ENCODE results near the gene RGP1.

RGP1 gene

DNA sequence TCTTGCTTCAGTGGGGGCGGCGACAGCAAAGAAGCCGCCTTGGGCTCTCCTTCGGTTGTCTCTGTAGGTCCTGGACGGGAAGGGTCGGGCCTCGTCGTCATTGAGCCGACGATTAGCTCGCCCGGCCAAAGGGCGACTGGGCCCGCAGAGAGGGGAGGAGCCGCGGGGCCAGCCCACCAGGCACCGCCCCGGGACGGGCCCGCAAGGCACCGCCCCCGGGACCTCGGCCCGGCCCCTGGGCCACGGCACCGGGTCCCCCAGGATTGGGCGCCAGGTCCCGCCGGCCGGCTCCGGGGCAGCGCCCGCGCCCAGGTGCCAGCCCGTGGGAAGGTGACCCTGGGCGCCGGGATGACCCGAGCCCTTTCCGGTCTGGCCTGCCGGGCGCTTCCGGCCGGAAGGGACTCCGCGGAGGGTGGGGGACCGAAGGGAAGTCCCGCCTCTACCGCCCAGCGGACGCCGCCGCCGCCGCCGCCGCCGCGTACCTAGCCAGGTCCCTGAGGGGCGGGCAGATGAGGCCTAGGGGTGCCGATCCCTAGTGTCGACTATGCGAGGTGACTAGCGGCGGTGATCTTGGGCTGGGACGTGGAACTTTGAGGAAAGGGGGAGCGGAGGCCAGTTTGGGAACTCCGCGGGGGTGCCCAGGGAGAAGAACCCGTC is at the start of gene RGP1, which contains the start of gene GBA2:
RGP1 (plus strand) TSS at position 430 of the 657 bp plus-strand sequence. CDS start 469 bp downstream, outside the sequence.
GBA2 (minus strand) TSS at position 371 of the 657 bp plus-strand sequence. CDS start 524 bp downstream, outside the sequence.
- peak; percentile 82 to 93 (median 88) for DNase-seq

DNA sequence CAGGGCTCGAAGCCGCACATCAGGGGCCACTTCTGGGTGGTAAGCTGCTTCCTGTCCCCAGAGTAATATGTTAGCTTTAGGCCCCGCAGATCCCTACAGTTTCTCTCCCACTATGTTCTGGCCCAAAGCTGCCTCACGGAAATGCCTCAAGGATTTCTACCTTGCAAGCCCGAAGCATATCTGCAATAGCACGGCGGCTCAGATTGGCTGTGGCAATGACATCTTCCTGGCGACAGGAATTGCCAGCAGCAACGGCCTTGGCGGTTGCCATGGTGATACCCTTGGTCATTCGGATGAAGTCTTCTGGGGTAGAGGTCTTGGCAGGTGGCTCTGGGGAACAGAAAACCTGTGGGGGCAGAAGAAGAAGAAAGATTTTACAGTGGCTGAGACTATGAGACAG is 49.1 kb upstream of the RGP1 start:
- DNase-seq, result no peak

GRCh38 chr9:35700942-35701341 is 48.1 kb upstream of the RGP1 start:
- no peak for DNase-seq

DNA sequence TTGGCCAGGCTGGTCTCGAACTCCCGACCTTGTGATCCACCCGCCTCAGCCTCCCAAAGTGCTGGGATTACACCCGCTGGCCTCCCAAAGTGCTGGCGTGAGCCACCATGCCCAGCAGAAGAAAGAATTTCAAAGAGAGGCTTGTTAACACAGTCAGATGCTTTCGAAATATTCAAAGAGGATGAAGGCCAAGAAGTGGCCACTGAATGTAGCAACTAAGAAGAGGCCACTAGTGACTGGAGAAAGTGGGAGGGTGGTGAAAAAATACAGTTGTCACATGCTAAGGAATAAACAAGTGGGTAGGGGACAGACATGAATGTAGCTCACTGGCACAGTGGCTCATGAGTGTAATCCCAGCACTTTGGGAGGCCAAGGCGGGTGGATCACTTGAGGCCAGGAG is 46.4 kb upstream of the RGP1 start:
- no peak for DNase-seq

- DNase-seq, result no peak
These were observed 45.0 kb upstream of the RGP1 start for GRCh38 chr9:35703906-35704672.

DNA sequence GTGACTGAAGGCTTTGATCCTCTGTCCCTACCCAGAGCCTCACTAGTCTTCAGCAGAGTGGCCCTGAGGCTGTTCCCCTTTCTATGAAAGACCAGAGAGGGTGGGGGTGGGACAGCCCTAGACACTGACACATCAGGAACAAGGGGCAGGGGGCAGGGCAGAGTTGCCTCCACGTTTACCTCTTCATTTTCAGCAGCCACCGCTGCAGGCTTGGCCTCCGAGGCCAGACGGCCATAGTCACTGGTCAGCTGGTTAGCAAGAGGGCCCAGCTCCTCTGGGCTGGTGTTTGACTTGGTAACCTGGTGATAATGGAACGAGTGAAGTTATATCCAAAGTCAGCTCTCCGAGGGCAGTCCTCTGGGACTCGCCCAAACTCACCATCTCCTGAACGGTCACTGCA is 43.7 kb upstream of the RGP1 start:
- DNase-seq, result no peak

GRCh38 chr9:35705836-35706430 is 43.2 kb upstream of the RGP1 start:
- no peak for DNase-seq

DNA sequence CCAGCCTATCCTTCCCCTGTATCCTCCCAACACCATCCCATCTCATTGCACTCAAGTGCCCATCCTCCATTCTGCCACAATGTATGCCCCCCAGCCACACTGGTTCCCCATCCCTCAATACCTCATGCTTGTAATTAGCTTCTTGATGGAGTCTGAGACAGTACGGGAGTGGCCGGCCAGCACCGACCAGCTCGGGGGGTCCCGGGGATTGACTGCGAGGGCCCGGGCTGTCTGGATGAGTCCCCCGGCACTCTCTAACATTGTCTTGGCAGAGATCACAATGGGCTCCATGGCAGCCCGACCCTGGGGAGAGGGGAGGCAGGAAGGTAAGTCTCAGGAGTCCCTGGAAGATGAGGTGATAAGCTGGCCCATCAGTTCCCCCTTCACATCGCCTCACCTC is 42.1 kb upstream of the RGP1 start:
- no peak for DNase-seq

DNA sequence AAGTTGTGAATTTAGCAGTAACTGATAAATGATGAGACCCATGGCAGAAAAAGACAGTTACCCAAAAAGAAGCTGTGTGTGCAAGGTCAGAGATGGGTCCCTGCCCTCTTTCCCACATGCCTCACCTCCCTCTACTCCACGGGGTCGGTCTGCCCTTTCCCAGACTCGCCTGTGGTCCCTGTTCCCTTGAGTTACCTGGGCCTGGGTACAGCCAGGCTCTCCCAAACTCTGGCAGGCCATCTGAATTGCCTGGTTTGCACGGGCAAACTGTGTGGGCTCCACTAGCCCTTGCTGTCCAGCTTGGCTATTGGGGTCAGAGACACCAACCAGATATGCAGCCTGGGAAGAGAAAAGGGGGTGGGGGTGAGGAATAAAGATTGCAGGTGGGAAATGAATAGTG is 40.9 kb upstream of the RGP1 start:
- DNase-seq, result no peak

DNA sequence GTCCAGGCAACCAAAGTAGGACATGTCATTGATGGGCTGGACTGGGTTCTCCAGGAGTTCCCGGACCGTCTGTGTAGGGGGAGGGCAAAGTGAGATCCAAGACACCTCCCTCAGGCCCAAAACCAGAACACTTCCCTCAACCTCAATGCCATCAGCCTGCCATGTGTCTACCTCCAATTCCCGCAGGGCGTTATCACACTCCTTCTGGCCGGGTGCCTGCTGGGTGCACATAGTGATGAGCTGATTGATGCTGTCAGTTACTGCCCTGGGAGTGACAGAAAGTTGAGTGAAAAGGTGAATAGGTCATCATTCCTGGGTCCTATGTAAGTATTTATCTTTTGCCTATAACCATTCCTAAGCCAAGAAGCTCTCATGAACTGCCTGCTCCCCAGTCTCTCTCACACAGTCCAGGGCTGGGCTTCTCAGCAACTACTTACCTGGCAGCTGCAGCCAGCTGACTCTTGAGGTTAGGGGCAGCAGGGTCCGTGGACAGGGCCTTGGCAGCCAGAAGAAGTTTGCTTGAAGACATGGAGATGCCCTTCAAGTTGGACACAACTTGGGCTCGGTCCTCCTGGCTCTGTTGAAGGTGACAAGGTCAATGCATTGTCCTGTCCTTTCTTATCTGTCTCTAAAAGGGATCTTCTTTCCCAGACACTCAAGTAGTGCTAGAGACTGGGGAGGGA is 38.1 kb upstream of the RGP1 start:
- DNase-seq, result no peak

DNA sequence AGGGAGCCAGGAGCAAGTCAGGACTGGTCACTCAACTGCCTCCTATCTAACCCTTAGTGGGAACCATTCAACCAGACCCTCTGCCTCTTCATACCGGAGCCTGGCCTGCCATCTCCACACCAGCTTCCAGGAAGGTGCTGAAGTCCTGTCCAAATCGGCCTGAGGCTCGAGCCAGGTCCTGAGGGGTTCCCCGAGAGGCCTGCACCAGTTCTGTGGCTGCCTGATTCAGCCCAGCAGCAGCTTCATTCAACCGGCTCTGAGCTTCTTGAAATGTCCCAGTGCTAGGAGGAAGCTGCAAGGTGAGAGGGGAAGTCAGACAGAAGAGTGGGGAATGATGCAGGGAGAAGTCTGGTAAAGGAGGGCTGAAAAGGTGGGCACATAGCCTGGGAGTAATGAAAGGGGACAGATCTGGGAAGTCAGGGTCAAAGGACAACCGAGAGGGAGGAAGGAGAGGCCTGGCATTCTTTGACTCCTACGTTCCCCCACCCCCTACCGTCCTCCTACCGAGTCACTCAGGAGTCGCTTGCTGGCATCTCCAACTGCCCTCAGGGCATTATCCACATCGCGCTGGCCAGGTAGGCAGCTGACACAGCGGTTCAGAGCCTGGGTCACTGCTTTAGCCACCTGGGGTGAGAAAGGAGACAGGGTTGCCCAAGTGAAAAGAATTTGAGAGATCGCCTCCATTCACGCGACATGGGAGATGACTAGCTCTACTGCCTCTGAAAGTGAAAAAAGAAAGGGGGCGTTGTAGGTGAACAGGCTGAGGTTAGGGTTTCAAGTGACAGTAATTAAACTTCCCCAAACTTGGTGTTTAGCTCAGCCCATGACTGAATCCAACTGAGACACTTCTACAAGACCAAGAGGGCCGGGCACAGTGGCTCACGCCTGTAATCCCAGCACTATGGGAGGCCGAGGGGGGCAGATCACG is 37.3 kb upstream of the RGP1 start:
- no peak for DNase-seq

DNA sequence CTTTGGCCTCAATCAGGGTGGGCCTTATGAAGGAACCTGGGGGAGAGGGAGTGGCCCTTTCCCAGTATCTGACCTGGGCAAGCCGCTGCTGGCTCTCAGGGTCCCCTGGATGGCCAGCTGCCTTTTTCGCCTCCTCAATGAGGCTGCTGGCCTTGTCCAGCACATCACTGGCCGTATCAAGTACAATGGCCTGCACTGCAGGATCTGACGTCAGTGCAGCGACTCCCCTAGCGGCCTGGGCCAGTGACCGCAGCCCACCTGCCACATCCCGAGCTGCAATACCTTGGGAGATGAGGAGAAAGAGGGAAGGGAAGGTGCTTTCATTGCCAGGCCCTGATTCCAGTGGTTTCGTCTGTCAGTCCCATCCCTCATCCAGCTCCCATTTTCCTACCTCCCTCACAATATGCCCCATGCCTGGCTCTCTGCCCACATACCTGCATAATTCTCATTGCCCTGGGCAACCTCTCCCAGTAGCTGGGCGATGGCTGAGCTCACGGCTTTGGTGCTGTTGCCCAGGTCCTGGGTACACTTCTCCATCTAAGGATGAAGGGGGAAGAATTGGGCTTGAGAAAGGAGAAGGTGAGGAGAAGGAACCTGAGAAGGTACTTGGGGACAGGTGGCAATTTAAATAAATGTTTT is 36.2 kb upstream of the RGP1 start:
- DNase-seq, result no peak

DNA sequence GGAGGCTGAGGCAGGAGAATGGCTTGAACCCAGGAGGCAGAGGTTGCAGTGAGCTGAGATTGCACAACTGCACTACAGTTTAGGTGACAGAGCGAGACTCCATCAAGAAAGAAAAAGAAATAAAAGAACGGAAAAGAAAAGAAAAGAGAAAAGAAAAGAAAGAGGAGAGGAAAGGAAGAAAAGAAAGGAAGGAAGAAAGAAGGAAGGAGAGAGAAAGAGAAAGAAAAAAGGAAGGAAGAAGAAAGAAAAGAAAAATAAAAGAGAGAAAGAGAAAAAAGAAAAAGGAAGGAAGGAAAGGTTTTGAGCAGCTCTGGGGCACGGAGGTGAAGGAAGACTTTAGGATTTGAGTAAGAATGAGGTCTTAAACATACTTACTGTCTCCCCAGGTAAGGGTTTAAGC is 35.5 kb upstream of the RGP1 start:
- DNase-seq, result no peak

DNA sequence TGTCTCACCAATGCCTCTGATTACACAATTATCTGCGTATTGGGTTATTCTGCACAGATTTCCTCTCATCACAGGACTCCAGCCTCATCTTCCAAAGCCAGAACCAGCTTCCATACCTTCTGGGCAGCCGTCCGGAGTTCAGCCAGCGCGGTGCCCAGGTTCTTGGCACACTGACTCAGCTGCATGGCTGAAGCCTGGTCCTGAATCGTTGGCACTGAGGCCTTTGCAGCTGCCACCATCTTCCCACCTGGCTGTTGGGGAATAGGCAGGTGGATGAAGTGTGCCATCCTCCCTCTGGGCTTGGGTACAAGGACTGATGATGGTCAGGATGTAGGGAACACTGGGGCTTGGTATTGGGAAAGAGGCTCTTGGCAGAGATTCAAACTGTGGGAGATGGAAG is 35.0 kb upstream of the RGP1 start:
- DNase-seq, result no peak

- no peak for DNase-seq
These were observed 34.4 kb upstream of the RGP1 start for GRCh38 chr9:35714579-35715252.

DNA sequence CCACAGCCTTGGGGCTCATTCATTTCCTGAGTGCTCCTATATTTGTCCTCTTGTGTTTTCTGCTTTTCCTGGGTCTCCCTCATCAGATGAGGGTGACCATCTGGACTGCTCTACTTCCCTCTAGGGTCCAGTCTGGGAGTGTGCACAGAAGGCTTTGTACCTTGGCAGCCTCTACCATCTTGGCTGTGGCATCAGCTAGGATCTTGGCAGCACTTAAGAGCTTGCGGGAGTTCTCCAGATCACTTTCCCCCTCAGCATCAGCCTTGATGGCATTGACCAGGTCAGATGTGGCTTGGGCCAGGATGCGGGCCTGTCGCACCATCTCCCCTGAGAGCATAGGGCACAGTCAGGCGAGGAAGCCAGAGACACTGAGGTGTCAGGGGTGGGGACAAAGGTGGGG is 32.9 kb upstream of the RGP1 start:
- no peak for DNase-seq

- no peak for DNase-seq
These were observed 31.8 kb upstream of the RGP1 start for GRCh38 chr9:35717132-35717870.

GRCh38 chr9:35718721-35719511 is 30.2 kb upstream of the RGP1 start:
- peak; percentile 63 to 67 (median 66) for DNase-seq

DNA sequence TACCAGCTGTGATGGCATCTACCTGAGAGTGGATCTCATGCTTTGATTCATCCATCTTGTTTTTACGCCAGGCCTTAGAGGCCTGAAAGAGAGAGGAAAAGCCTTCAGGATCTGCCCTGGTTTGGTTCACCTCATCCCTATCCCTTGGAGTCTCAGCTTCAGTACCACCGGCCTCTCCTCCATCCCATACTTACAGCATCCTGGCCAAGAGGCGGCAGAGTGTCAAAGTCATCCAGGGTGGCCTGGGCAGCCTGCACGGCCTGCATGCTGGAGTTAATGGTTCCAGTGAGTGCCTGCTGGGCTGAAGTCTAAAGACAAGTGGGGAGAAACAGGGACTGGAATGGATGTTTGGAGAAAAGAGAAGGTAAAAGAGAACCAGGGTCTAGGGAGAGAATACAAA is 29.5 kb upstream of the RGP1 start:
- DNase-seq, result no peak

GRCh38 chr9:35723426-35723825 is 25.7 kb upstream of the RGP1 start:
- no peak for DNase-seq

All from suppressor macrophage treated with lipopolysaccharide for 1 hour (primary cell).